Measurements from ENCODE around the gene INAFM1.

Gene INAFM1

GRCh38 chr19:47232422-47233211 lies 42.1 kb upstream of the INAFM1 start (continued):
- TF ChIP-seq, protein P1, sequence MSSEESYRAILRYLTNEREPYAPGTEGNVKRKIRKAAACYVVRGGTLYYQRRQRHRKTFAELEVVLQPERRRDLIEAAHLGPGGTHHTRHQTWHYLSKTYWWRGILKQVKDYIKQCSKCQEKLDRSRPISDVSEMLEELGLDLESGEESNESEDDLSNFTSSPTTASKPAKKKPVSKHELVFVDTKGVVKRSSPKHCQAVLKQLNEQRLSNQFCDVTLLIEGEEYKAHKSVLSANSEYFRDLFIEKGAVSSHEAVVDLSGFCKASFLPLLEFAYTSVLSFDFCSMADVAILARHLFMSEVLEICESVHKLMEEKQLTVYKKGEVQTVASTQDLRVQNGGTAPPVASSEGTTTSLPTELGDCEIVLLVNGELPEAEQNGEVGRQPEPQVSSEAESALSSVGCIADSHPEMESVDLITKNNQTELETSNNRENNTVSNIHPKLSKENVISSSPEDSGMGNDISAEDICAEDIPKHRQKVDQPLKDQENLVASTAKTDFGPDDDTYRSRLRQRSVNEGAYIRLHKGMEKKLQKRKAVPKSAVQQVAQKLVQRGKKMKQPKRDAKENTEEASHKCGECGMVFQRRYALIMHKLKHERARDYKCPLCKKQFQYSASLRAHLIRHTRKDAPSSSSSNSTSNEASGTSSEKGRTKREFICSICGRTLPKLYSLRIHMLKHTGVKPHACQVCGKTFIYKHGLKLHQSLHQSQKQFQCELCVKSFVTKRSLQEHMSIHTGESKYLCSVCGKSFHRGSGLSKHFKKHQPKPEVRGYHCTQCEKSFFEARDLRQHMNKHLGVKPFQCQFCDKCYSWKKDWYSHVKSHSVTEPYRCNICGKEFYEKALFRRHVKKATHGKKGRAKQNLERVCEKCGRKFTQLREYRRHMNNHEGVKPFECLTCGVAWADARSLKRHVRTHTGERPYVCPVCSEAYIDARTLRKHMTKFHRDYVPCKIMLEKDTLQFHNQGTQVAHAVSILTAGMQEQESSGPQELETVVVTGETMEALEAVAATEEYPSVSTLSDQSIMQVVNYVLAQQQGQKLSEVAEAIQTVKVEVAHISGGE (tag by site-specific recombination; conservative IDR thresholded peaks at IDR 0.05; ENCODE audit: low read depth): 0 out of 2 replicates have a peak, but pooled peaks have one; percentile 28
- TF ChIP-seq ZNF335 (tag by site-specific recombination; conservative IDR thresholded peaks at IDR 0.05) (peak; percentile 5; the same call in 1 of the 2 replicates), SP3 (tag by site-specific recombination; IDR thresholded peaks at IDR 0.05) (peak; percentile 35; the same call in 1 of the 2 replicates), KLF8 (tag by site-specific recombination; IDR thresholded peaks at IDR 0.05) (peak; percentile 65; the same call in 1 of the 2 replicates), ZNF24 (tag by site-specific recombination; IDR thresholded peaks at IDR 0.05) (peak; percentile 27; the same call in 1 of the 2 replicates), YY1 (tag by site-specific recombination; IDR thresholded peaks at IDR 0.05) (no peak), GLIS1 (tag by site-specific recombination; IDR thresholded peaks at IDR 0.05) (0 out of 2 replicates have a peak, but pooled peaks have one; percentile 8), SCRT2 (tag by site-specific recombination; IDR thresholded peaks at IDR 0.05) (0 out of 2 replicates have a peak, but pooled peaks have one; percentile 18), ZNF600 (tag by site-specific recombination; IDR thresholded peaks at IDR 0.05) (peak; percentile 46; the same call in 1 of the 2 replicates), ZNF280D (tag by site-specific recombination; IDR thresholded peaks at IDR 0.05) (no peak), SP7 (tag by site-specific recombination; IDR thresholded peaks at IDR 0.05) (peak; percentile 69), PATZ1 (tag by site-specific recombination; IDR thresholded peaks at IDR 0.05) (peak; percentile 57; the same call in 1 of the 2 replicates), IKZF3 (tag by site-specific recombination; IDR thresholded peaks at IDR 0.05) (peak; percentile 11; the same call in 1 of the 2 replicates), ZBTB48 (tag by site-specific recombination; IDR thresholded peaks at IDR 0.05) (peak; percentile 33; the same call in 1 of the 2 replicates), ZNF692 (tag by site-specific recombination; IDR thresholded peaks at IDR 0.05) (peak; percentile 66), ZFP37 (tag by site-specific recombination; IDR thresholded peaks at IDR 0.05) (peak; percentile 62; the same call in 1 of the 2 replicates), ZNF530 (tag by site-specific recombination; IDR thresholded peaks at IDR 0.05; ENCODE audit: low read depth) (0 out of 2 replicates have a peak, but pooled peaks have one; percentile 8), ZNF184 (tag by site-specific recombination; IDR thresholded peaks at IDR 0.05) (no peak), ZNF658 (tag by site-specific recombination; IDR thresholded peaks at IDR 0.05) (no peak), PRDM1 (tag by site-specific recombination; IDR thresholded peaks at IDR 0.05) (peak; percentile 99), ZBTB20 (tag by site-specific recombination; IDR thresholded peaks at IDR 0.05) (peak; percentile 47), ZNF558 (tag by site-specific recombination; IDR thresholded peaks at IDR 0.05) (peak; percentile 65; the same call in 1 of the 2 replicates), ZNF366 (tag by site-specific recombination; conservative IDR thresholded peaks at IDR 0.05) (peak; percentile 87), ATF2 (tag by site-specific recombination; IDR thresholded peaks at IDR 0.05; ENCODE audit: low read depth) (peak; percentile 93)
